HCEC 1CT (cell line): ENCODE measurements around the gene PRELID2.
"Not testable (repeated sequence)": the region's sequence is repeated elsewhere in the genome, so short reads cannot be mapped to it uniquely, and the experiment has no call there.

ENCODE experiments used
- DNase-seq: peaks from one replicate; pipeline ENCODE4 v3.0.0-alpha.2; 2017

The PRELID2 gene

DNA sequence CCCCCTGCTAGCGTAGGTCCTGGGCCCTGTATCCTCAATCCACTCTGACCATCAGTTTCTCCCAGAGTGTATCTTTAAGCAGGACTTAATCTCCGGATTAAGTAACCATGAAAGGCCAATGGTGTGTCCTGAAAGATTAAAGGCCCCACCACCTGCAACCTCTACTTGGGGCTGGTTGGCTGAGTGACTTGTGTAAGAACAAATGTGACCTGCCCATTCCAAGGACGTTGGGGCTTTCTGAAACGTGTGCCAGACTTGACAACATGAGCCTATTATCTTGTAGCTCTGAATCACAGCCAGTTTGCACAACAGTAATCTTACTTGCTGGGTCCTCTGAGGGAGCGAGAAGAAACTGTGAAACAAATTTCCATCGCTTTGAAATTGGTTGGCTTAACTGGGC lies 3.1 kb upstream of the PRELID2 start:
- no peak for DNase-seq

- DNase-seq, result not testable (repeated sequence)
Observed at GRCh38 chr5:145836241-145836640, 1.1 kb upstream of the PRELID2 start.

DNA sequence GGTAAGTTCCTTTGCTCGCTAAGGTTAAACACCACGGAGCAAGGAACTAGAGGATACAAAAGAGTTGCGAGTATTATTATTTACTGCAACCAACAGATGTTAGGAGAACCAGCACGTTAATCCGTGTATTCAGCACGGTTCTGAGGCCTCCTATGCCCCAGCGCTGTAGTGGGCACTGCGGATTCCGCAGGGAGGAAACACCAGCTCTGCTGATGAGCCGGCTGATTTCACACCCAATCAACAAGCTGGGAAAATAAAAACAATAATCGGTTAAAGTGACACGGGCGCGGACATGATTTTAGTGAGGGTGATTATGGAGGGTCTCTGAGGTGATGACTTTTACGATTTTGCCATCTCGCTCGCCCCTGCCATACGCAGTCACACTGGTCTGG lies 702 bp upstream of the PRELID2 start:
- no peak for DNase-seq

GRCh38 chr5:145834554-145834916 lies 607 bp downstream of the PRELID2 start:
- DNase-seq, result no peak

GRCh38 chr5:145833631-145834200 lies 1.4 kb downstream of the PRELID2 start:
- DNase-seq, result no peak

GRCh38 chr5:145830594-145830993 lies 4.5 kb downstream of the PRELID2 start:
- peak; percentile 57 for DNase-seq

DNA sequence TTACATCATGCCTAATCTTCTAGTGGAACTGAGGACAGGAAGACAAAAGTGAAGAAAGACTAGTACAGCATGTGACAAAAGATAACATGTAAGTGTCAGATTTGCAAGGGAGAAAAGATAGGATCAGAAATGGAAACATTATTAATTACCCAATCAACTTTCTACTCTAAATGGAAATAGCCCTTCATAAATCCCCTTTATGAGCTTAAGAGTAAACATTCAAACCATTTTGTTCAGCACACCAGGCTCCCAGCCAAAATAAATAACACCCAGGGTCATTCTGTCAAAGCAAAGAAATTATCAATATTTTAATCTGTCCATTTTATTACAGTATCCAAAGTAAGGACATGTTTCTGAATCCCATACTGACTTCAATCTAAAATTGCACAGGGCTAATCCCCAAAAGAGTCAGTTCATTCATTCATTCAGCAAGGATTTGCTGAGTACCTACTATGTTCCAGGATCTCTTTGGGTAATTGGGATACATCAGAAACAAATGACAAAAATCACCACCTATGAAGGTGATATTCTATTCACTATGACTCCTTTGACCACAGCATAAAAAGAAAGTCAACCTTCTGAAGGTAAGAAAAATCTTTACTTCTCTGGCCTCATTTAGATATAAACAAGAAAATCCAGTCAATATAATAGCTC lies 5.3 kb downstream of the PRELID2 start:
- no peak for DNase-seq

DNA sequence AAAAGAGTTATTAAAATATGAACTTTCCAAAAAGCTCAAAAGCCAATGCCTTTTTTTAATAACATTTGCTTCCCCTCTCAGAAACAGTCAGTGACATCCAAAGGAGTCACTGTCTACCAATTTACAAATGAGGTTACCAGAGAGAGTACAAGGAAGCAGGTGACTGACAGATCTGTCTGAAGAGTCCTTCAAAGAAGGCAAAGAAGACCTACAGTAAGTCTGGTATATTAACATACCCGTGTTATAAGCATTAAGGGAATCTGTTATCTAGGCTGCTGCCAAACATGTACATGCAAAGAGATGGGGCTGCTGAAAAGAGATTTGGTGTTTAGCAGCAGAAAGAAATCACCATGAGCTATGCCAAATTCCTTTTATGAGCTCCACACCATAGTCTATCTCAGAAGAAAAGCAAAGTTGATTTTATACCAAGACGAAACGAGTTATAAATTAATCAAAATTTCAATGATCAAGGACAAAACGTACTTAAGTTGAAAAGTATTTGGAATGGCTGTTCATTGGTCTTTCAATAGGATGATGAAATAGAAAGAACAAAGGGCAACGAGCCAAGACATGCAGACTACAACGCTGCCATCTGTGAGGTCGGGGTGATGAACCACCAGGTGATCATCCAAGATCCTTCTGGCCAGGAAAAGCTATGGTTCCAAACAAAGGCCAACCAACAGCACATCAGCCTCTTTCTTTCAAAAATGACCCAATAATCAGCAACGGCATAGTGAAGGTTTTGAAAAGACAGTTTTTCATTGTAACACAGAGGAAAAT lies 8.1 kb downstream of the PRELID2 start:
- no peak for DNase-seq

- DNase-seq, result peak; percentile 73
Observed at GRCh38 chr5:145825751-145826180, 9.4 kb downstream of the PRELID2 start.

- no peak for DNase-seq
Observed at GRCh38 chr5:145824040-145824439, 11.1 kb downstream of the PRELID2 start.

- DNase-seq, result no peak
Observed at GRCh38 chr5:145818604-145819003, 16.5 kb downstream of the PRELID2 start.

GRCh38 chr5:145812877-145813276 lies 22.3 kb downstream of the PRELID2 start:
- no peak for DNase-seq

DNA sequence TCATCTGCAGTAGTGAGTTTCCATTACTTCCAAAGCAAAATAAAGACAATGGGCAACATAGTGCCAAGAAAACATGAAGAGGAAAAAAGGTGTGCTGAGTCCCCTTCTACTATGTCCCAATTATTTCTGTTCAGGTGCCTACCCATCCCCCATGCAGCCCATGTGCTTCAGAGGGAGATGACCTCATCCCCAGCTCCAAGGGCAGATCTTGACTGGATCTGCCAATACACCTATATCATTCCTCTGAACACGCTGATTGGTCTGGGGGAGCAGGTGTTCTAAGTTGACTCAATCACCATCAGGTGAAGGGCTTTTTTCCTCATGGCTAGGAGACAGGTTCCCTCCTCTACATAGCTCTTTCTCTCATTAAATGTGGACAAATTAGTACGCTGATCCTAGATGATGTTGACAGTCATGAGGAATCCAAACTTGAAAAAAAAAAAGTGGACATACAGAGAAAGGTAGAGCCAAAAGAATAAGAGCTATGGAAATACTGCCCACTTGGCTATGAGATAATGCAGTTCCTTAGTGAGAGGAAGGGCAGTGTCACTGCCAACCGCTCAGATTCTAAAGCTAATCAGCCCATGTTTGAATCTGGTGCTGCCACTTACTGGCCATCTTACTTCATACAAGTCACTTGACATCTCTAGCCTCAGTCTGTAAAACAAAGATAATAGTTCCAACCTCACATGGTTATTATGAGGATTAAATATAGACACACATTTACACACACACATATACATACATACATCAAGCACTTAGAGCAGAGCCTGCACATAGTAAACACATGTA lies 23.1 kb downstream of the PRELID2 start:
- DNase-seq, result peak; percentile 56

DNA sequence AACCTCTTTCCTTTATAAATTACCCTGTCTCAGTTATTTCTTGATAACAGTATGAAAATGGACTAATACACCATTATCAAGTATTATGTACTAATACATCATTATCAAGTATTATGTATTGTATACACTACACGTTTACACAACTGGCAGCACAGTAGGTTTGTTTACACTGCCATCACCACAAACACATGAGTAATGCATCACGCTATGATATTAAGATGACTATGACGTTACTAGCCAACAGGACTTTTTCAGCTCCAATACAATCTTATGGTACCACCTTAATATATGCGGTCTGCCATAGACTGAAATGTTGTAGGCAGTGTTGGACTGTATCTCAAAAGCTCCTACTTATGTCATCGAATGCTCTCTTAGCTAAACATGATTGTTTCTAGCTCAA lies 28.2 kb downstream of the PRELID2 start:
- DNase-seq, result peak; percentile 67

- DNase-seq, result peak; percentile 11
Observed at GRCh38 chr5:145805819-145806218, 29.3 kb downstream of the PRELID2 start.

- no peak for DNase-seq
Observed at GRCh38 chr5:145804701-145805100, 30.4 kb downstream of the PRELID2 start.

DNA sequence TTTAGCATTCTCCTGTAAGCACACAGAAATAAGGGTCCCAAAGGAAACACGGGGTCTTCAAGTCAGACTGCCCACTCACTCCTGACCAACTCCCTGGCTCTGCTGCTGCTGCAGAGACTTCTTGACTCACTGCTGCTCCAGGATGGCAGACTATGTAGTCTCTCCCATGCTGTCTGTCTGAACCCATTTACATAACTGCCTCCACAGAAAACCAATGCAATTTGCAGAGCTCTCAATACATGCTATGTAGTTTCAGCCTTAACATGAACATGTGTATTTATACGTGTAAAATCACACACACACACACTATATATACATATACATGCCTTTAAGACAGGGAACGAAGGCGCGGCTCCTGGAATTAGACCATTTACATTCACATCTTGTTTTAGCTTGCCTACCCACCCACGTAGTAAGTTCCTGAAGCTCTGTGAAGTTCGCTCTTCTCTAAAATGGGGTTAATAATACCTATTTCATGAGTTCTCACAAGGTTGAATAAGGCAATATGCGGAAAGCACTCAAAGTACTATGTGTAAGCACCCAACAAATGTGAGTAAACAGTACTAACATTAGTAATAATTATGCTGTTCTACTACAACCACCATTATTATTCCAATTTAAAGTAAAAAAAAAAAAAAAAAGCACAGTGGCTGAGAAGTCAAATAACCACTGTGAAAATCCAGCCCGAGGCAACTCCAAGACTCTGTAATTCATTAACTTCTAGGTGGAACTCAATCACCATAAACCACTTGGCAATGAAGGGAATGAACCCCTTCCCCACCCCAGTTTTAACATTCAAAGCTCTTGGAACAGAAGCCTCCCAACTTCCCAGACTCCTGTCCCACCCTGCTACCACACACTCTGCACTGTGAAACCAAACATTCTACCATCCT lies 31.8 kb downstream of the PRELID2 start:
- DNase-seq, result no peak

- no peak for DNase-seq
Observed at GRCh38 chr5:145801195-145801594, 33.9 kb downstream of the PRELID2 start.

DNA sequence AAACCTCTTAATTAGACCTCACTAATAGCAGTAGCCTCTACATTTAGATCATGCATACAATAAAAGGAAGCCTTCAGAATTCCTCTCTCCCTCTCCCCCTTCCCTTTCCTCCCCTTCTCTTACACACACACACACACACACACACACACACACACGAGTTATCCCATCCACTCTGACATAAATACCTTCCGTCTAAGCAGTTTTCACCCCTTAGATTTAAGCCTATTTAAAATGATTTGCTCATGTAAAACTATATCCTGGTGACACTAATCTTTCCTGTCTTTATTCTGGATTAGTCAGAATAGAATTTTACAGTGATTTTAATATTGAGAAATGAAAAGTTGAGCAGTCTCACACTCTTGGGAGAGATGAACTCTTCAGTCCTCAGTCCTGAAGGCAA lies 35.0 kb downstream of the PRELID2 start:
- no peak for DNase-seq

DNA sequence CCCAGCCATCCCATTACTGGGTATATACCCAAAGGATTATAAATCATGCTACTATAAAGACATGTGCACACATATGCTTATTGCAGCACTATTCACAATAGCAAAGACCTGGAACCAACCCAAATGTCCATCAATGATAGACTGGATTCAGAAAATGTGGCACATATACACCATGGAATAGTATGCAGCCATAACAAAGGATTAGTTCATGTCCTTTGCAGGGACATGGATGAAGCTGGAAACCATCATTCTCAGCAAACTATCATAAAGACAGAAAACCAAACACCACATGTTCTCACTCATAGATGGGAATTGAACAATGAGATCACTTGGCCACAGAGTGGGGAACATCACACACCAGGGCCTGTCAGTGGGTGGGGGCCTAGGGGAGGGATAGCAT lies 36.6 kb downstream of the PRELID2 start:
- not testable (repeated sequence) for DNase-seq

GRCh38 chr5:145797336-145797735 lies 37.8 kb downstream of the PRELID2 start:
- peak; percentile 72 for DNase-seq

DNA sequence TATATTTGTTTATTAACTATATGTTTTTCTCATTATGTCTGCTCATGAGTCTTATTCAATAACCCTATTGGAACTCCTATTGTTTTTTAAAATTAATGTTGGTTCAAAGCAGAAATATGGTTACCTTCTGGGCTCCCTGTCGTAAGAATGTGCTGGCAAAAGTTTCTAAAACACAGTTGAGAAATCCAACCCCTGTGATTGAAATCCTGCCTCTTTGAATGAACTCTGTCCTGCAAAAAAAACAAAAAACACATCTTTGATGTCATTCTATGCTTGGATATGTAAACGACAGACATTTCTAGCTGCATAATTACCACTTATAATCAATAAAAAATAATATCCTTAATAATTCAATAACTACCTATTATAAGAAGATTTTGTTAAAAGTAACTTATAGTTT lies 38.8 kb downstream of the PRELID2 start:
- no peak for DNase-seq
